ENCODE results near the gene PRTFDC1.

DNA sequence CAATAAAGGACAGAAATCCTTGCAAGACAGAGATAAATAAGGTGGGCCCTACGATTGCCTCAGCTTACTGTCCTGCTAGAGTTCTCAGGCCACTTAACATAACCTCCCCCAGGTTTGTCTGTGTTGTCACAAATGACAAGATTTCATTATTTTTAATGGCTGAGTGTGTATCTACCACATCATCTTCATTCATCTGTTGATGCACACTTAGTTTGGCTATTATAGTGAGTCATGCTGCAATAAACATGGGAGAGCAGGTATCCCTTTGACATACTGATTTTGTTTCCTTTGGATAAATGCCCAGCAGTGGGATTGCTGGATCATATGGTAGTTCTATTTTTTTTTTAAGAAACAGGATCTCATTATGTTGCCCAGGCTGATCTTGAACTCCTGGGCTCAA is 60.6 kb downstream of the PRTFDC1 start:
- TF ChIP-seq, protein P1, sequence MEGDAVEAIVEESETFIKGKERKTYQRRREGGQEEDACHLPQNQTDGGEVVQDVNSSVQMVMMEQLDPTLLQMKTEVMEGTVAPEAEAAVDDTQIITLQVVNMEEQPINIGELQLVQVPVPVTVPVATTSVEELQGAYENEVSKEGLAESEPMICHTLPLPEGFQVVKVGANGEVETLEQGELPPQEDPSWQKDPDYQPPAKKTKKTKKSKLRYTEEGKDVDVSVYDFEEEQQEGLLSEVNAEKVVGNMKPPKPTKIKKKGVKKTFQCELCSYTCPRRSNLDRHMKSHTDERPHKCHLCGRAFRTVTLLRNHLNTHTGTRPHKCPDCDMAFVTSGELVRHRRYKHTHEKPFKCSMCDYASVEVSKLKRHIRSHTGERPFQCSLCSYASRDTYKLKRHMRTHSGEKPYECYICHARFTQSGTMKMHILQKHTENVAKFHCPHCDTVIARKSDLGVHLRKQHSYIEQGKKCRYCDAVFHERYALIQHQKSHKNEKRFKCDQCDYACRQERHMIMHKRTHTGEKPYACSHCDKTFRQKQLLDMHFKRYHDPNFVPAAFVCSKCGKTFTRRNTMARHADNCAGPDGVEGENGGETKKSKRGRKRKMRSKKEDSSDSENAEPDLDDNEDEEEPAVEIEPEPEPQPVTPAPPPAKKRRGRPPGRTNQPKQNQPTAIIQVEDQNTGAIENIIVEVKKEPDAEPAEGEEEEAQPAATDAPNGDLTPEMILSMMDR (IDR thresholded peaks at IDR 0.05): no peak
- TF ChIP-seq POLR2A (IDR thresholded peaks at IDR 0.05): no peak
